Measurements from ENCODE around the gene XPNPEP2.

- TF ChIP-seq CTCF (IDR thresholded peaks at IDR 0.05; ENCODE audit: insufficient read depth, low read depth, low read length) (no peak), EZH2 (IDR thresholded peaks at IDR 0.05; ENCODE audit: insufficient read depth, low read length) (no peak)
Measured at GRCh38 chrX:129718676-129719075, 20.1 kb upstream of the XPNPEP2 start.
